ENCODE results near the gene ARHGAP33.

DNA sequence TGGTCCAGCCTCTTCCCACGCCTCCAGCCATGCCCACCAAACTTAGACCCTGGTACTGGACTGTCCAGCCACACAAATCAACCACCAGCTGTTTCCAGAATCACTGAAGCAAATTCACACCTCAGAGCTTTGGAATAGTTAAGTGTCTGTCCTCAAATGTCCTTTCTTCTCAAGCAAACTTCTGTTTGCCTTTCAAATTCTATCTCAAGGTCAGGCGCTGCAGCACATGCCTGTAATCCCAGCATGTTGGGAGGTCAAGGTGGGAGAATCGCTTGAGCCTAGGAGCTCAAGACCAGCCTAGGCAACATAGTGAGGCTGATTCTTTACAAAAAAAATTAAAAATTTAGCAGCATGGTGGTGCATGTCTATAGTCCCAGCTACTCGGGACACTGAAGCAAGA is 56.7 kb downstream of the ARHGAP33 start:
- TF ChIP-seq CTCF (conservative IDR thresholded peaks at IDR 0.05 in 1 of 2, IDR thresholded peaks at IDR 0.05 in 1 of 2; ENCODE audit: low read depth in 1 of 2, low read length in 2 of 2) = no peak
- no peak for TF ChIP-seq EZH2 (IDR thresholded peaks at IDR 0.05; ENCODE audit: low read length, missing control alignments)
